Measurements from ENCODE around the gene PKN2.
"Not testable (repeated sequence)": the region's sequence is repeated elsewhere in the genome, so short reads cannot be mapped to it uniquely, and the experiment has no call there.

PKN2 gene

DNA sequence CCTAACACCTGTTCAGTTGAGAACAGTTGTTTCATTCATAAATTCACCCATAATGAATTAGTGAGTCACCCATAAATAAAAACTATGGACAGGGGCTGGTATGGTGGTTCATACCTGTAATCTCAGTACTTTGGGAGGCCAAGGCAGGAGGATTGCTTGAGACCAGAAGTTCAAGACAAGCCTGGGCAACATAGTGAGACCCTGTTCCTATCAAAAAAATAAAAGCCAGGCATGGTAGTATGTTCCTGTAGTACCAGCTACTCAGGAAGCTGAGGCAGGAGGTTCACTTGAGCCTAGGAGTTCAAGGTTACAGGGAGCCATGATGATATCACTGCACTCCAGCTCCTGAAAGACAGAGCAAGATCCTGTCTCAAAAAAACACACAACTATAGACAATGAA, 128.3 kb downstream of the PKN2 start:
- no peak for TF ChIP-seq CTCF (IDR thresholded peaks at IDR 0.05; ENCODE audit: low read depth, low read length)
- no peak overlapping the region for H3K4me3 ChIP-seq (replicated peaks in 1 of 2; ENCODE audit: low read depth in 2 of 2, low read length in 2 of 2)
- DNase-seq (ENCODE audit: low read depth in 2 of 2) = no peak

- no peak for DNase-seq (ENCODE audit: low read depth in 2 of 2)
- no peak for TF ChIP-seq CTCF (IDR thresholded peaks at IDR 0.05; ENCODE audit: low read depth, low read length)
- H3K4me3 ChIP-seq (replicated peaks in 1 of 2; ENCODE audit: low read depth in 2 of 2, low read length in 2 of 2) = no peak overlapping the region
Observed at GRCh38 chr1:88813471-88813870, 129.4 kb downstream of the PKN2 start.

GRCh38 chr1:88819642-88820041, 135.6 kb downstream of the PKN2 start:
- H3K4me3 ChIP-seq (replicated peaks in 1 of 2; ENCODE audit: low read depth in 2 of 2, low read length in 2 of 2); DNase-seq (ENCODE audit: low read depth in 2 of 2): not testable (repeated sequence)

DNA sequence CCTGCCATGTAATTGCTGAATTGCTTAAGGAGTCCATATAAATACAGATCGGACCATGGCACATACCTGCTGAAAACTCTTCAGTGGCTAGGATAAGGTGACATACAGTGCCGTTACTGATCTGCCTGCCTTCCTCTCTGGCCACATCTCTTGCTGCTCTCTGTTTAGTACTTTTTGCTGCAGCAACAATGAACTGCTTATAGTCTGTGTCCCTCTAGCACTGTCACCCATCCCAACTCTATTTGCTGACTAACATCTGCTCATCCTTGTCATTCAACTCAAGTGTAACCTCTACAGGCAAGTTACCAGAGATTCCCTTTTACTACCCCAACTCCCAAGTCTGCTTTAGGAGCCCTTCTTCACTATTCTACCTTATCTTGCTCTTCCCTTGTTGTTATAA, 141.6 kb downstream of the PKN2 start:
- no peak overlapping the region for H3K4me3 ChIP-seq (replicated peaks in 1 of 2; ENCODE audit: low read depth in 2 of 2, low read length in 2 of 2)
- DNase-seq (ENCODE audit: low read depth in 2 of 2) = no peak
- TF ChIP-seq CTCF (IDR thresholded peaks at IDR 0.05; ENCODE audit: low read depth, low read length) = no peak

GRCh38 chr1:88847643-88848042, 163.6 kb downstream of the PKN2 start:
- H3K4me3 ChIP-seq (replicated peaks in 1 of 2; ENCODE audit: low read depth in 2 of 2, low read length in 2 of 2) = no peak overlapping the region
- TF ChIP-seq CTCF (IDR thresholded peaks at IDR 0.05; ENCODE audit: low read depth, low read length) = no peak
- DNase-seq (ENCODE audit: low read depth in 2 of 2) = no peak

DNA sequence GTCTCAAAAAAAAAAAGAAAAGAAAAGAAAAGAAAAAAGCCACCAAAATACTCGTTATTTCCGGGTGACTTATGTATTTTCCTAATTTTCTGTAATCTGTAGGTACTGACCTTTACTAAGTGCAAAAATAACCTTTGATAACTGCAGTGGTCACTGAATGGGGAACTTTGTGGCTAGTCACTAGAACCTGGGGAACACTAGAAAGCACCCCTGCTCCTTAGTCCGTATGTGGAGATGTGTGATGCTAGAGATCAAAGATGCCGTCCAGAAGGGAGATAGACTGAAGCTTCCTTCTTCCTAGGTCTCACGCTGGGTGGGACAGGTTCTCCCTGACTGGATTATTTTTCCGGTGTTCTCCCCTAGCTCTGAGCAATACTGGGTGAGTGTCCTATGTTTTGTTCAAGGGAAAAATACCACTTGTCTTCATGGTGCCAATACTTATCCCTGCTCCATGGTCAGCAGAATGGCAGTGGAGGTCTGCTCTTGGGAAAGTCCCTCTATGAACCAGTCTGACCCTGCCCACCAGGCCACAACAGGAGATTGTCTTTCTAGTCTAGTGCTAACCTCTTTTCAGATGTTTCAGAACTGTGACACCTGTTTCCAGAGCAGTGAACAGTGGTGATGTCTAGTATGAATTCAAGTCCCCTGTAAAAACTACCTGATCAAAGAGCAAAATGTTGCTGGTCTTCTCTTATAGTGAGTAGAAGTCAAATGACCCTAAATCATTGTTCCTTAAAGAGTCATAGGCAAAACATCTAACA, 167.4 kb downstream of the PKN2 start:
- TF ChIP-seq CTCF (IDR thresholded peaks at IDR 0.05; ENCODE audit: low read depth, low read length) = no peak
- no peak for DNase-seq (ENCODE audit: low read depth in 2 of 2)
- no peak overlapping the region for H3K4me3 ChIP-seq (replicated peaks in 1 of 2; ENCODE audit: low read depth in 2 of 2, low read length in 2 of 2)

DNA sequence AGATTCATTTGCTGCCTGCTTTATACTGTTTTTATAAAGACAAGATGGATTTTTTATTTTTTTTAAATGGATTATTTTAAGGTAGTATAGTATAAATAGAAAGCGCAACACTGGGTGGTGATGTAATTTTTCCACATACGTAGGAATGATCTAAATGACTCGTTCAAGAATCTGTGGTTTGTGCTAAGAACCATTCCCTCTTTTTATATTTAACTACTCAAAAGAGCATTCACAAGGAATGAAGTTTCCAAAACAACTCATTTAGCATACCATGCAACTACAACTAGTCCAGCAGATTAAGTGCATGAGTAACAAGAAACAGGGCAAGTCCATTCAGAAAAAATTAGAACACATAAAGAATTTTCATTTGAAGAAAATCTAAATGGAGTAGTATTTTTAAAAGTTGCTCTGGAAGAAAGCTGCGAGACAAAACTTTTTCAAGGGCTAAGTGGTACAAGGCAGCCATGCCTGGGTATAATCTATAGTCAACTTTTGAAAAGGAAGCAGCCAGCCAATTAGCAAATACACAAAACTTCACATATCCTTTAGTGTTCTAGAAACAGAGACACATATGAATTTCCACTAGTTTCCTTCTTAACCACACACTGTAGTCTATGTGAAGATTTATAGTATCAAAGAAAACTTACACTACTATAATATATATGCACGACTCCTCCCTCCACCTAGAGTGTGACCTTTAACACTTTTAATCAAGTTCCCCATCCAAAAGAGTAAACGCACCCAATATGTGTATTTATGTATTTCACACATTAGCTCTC, 183.9 kb downstream of the PKN2 start:
- no peak for TF ChIP-seq CTCF (IDR thresholded peaks at IDR 0.05; ENCODE audit: low read depth, low read length)
- H3K4me3 ChIP-seq (replicated peaks in 1 of 2; ENCODE audit: low read depth in 2 of 2, low read length in 2 of 2) = no peak overlapping the region
- DNase-seq (ENCODE audit: low read depth in 2 of 2) = peak; percentile 50 to 71

DNA sequence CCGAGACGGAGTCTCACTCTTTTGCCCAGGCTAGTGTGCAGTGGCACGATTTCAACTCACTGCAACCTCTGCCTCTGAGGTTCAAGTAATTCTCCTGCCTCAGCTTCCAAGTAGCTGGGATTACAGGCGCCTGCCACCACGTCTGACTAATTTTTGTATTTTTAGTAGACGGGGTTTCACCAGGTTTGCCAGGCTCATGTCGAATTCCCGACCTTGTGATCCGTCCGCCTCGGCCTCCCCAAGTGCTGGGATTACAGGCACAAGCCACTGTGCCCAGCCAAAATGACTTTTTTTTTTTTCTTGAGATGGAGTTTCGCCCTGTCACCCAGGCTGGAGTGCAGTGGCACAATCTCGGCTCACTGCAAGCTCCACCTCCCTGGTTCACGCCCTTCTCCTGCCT, 185.6 kb downstream of the PKN2 start:
- not testable (repeated sequence) for DNase-seq (ENCODE audit: low read depth in 2 of 2); H3K4me3 ChIP-seq (replicated peaks in 1 of 2; ENCODE audit: low read depth in 2 of 2, low read length in 2 of 2)
